Fibroblast of villous mesenchyme (primary cell): ENCODE results near the gene CYLD. TPM values are rescaled to one million over a fixed set of nuclear protein-coding genes. Genes with fewer than 3 reads are reported as not detected.

Experiments used
- DNase-seq: peaks from one replicate; pipeline ENCODE4 v3.0.0-alpha.2; 2010; ENCODE audit warnings: low read depth
- H3K4me3 ChIP-seq: 2 replicates; pipeline ENCODE4 v1.5.1; 2011; ENCODE audit warnings: low read depth, mild to moderate bottlenecking, low read length
- total RNA-seq: library from RNA; depleted of rRNA; stranded (reverse); fragments of >200 nt; gene quantifications from 2 replicates; pipeline ENCODE4 v1.2.3, GENCODE V29; 2012
- TF ChIP-seq, protein P1 (sequence below): IDR thresholded peaks from 2 replicates; pipeline ENCODE4 v1.5.1; 2012; ENCODE audit warnings: low read depth, mild to moderate bottlenecking, low read length; ENCODE audit not compliant: insufficient read depth

Gene CYLD
- total RNA-seq, 1 donor, result 67.8 TPM

DNA sequence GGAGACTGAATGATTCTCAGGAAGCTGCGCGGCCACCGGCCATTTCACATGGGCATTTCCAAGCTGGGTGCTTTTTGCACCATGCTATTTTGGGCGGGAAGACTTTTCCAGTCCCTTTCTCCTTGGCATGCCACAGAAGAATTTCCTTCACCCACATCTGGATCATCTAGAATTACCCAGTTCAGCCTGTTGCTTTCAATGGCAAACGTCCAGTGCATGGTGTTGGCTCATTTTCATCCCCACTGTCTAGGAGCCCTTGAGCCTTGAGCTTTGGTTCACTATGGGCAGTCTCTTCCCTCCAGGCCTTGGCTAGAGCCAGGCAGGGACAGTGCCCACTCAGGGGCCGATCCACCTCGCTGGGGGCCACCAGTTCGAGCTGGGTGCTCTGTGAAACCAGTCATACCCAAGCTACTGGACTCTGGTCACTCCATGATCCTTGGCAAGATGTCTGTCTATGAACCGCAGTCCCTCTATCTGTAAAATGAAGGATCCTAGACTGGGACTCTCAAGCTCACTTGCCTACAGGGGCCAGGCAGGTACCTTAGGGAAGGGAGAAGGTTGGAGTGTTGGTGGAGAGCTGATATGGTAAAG is 71.1 kb downstream of the CYLD start:
- DNase-seq, result no peak

DNA sequence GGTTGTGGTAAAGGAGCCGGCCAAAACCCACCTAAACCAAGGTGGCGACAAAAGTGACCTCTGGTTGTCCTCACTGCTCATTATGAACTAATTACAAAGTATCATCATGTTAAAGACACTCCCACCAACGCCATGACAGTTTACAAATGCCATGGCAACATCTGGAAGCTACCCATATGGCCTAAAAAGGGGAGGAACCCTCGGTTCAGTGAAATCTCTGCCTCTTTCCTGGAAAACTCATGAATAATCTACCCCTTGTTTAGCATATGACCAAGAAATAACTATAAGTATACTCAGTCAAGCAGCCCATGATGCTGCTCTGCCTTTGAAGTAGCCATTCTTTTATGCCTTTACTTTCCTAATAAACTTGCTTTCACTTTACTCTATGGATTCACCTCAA is 72.2 kb downstream of the CYLD start:
- TF ChIP-seq, protein P1, sequence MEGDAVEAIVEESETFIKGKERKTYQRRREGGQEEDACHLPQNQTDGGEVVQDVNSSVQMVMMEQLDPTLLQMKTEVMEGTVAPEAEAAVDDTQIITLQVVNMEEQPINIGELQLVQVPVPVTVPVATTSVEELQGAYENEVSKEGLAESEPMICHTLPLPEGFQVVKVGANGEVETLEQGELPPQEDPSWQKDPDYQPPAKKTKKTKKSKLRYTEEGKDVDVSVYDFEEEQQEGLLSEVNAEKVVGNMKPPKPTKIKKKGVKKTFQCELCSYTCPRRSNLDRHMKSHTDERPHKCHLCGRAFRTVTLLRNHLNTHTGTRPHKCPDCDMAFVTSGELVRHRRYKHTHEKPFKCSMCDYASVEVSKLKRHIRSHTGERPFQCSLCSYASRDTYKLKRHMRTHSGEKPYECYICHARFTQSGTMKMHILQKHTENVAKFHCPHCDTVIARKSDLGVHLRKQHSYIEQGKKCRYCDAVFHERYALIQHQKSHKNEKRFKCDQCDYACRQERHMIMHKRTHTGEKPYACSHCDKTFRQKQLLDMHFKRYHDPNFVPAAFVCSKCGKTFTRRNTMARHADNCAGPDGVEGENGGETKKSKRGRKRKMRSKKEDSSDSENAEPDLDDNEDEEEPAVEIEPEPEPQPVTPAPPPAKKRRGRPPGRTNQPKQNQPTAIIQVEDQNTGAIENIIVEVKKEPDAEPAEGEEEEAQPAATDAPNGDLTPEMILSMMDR, result no peak
- H3K4me3 ChIP-seq, result no peak overlapping the region
- DNase-seq, result no peak

More for the DNA sequence above, 71.1 kb downstream of the CYLD start:
- TF ChIP-seq, protein P1, result no peak
- no peak overlapping the region for H3K4me3 ChIP-seq

DNA sequence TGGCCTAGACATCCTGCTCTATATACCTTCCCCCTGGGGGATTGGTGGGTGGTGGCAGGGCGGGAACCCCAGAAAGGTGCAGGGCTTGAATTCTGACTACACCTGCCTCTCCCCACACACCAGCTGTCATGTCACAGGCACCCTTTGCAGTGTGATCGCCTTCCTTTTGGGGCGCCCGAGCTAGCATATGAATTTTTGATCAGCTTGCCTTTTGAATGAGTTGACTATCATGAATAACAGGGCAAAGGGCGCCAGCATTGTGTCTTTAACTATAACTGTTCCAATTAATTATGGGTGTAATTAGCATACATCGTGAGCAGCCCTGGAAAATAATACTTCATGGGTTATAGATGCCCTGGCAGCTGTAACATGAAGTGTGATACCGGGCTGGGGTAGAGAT is 72.7 kb downstream of the CYLD start:
- TF ChIP-seq, protein P1, result no peak
- DNase-seq, result no peak

DNA sequence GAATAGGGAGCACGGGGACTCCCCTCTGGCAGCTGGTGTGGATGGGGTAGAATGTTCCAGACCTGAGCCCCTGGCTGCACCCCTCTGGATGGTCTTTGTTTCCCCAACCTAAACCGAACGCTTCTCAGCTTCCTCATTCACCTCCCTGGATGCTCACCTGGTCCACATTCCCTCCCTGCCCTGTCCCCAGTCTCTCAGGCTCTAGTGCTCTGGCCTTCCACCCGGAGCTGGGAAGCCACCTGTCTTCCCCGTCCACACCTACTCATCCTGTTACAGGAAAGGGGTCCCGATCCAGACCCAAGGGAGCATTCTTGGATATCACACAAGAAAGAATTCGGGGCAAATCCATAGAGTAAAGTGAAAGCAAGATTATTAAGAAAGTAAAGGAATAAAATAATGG is 73.5 kb downstream of the CYLD start:
- TF ChIP-seq, protein P1, result no peak
- DNase-seq, result no peak
- H3K4me3 ChIP-seq, result no peak overlapping the region

More for the DNA sequence above, 72.7 kb downstream of the CYLD start:
- no peak overlapping the region for H3K4me3 ChIP-seq

DNA sequence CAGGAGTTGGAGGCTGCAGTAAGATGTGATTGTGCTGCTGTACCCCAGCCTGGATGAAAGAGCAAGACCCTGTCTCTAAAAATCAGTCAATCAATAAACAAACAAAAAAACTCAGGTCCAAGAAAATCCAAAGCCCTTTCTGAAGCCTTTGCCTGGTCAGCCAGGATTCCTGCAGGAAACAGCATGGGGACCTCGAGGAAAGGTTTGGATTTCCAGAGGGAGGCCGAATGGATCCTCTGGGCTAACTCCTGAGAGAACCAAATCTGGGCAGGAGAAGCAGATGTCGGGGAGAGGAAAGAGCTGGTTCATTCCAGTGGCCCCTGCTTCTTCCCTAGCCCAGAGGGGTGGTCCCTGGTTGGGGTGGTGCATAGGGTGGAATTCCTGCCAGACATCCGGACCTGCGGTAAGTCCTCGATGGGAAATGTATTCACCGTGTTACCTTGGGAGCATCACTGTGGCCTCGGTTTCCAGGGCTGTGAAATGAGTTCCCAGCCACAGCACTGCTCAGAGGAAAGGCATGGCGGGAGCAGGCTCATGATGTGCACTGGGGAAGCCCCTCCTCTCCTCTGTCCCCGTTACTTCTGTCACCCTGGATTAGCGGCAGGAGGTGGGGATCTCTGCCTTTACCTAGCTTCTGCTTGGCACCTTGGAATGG is 75.1 kb downstream of the CYLD start:
- H3K4me3 ChIP-seq, result no peak overlapping the region
- TF ChIP-seq, protein P1, result no peak
- no peak for DNase-seq

DNA sequence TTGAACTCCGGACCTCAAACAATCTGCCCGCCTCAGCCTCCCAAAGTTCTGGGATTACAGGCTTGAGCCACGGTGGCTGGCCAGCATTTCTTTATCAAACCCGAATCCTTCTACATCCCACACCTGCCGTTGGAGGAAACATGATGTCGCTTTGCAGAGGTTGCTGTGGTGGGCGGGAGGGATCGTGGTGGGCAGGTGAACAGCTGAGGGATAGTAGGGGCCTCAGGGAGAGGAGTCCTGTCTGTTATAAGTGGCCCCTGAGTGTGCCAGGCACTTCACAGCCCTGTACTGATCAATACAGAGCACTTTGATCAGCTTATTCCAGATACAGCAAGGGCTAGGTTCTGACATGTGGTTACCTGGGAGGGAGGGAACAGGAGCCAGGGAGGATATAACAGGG is 76.5 kb downstream of the CYLD start:
- no peak overlapping the region for H3K4me3 ChIP-seq
- no peak for DNase-seq
- TF ChIP-seq, protein P1, result no peak
